Measurements from ENCODE around the gene RPRD1B. TPM values are rescaled to one million over a fixed set of nuclear protein-coding genes. Genes with fewer than 3 reads are reported as not detected.

The RPRD1B gene
- total RNA-seq, 3 donors from 2014 or later: 21.4 to 33.8 (median 31.3) TPM

DNA sequence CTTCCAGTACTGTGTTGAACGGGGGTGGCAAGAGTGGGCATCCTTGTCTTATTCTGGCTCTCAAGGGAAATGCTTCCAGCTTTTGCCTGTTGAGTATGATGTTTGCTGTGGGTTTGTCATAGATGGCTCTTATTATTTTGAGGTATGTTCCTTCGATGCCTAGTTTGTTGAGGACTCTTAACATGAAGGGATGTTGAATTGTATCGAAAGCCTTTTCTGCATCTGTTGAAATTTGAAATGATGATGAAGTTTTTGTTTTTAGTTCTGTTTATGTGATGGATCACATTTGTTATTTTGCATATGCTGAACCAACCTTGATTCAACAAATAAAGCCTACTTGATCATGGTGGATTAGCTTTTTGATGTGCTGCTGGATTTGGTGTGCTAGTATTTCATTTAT lies 48.0 kb downstream of the RPRD1B start:
- Histone ChIP-seq H3K27me3 (no peaks in the 10 kb centered on the region), H3K4me3 (no peak overlapping the region), H3K27ac (no peak overlapping the region), H3K36me3 (no peaks in the 10 kb centered on the region), H3K4me1 (no peaks in the 10 kb centered on the region), H3K9me3 (no peaks in the 10 kb centered on the region)
- TF ChIP-seq CTCF (IDR thresholded peaks at IDR 0.05) (no peak), POLR2AphosphoS5 (IDR thresholded peaks at IDR 0.05) (no peak), POLR2A (IDR thresholded peaks at IDR 0.05) (no peak)
- DNase-seq (ENCODE audit: low spot score in 2 of 2): no peak
- intact Hi-C loops (cut with DNase I; ENCODE audit: low total_unique reads): no loop called here

DNA sequence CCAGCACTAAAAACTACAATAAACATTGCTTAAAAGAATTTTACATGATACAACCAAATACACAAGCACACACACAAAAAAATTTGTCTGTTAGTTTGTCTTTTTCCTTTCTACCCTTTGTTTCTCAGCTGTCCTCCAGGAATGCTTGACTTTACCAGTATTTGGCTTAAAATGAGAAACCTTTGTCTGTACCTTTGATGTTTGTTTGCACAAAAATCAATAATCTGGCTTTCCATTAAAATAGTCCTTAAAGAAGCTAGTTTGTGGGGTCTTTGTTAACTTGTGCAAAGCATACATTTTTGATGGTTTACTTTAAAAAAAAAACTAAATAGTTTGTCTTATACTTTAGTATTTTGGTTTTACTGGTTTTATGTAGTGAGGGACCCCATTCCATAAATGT lies 49.3 kb downstream of the RPRD1B start:
- Histone ChIP-seq H3K9me3 (no peaks in the 10 kb centered on the region), H3K4me1 (no peaks in the 10 kb centered on the region), H3K36me3 (no peaks in the 10 kb centered on the region), H3K27ac (no peak overlapping the region), H3K4me3 (no peak overlapping the region), H3K27me3 (no peaks in the 10 kb centered on the region)
- intact Hi-C loops (cut with DNase I; ENCODE audit: low total_unique reads): no loop called here
- TF ChIP-seq POLR2A (IDR thresholded peaks at IDR 0.05): no peak
- TF ChIP-seq POLR2AphosphoS5 (IDR thresholded peaks at IDR 0.05): no peak
- TF ChIP-seq CTCF (IDR thresholded peaks at IDR 0.05): no peak
- no peak for DNase-seq (ENCODE audit: low spot score in 2 of 2)

GRCh38 chr20:38083338-38084048 lies 49.9 kb downstream of the RPRD1B start:
- no peaks in the 10 kb centered on the region for H3K27me3 ChIP-seq
- no peak overlapping the region for H3K27ac ChIP-seq
- H3K4me3 ChIP-seq: no peak overlapping the region
- DNase-seq (ENCODE audit: low spot score in 2 of 2): no peak
- TF ChIP-seq POLR2A (IDR thresholded peaks at IDR 0.05) (no peak), CTCF (IDR thresholded peaks at IDR 0.05) (no peak), POLR2AphosphoS5 (IDR thresholded peaks at IDR 0.05) (no peak)
- intact Hi-C loops (cut with DNase I; ENCODE audit: low total_unique reads): no loop called here
- no peaks in the 10 kb centered on the region for H3K36me3 ChIP-seq
- no peaks in the 10 kb centered on the region for H3K4me1 ChIP-seq
- no peaks in the 10 kb centered on the region for H3K9me3 ChIP-seq

GRCh38 chr20:38084425-38084951 lies 50.9 kb downstream of the RPRD1B start:
- Histone ChIP-seq H3K27ac (no peak overlapping the region), H3K4me1 (no peaks in the 10 kb centered on the region), H3K4me3 (no peak overlapping the region), H3K36me3 (peaks cover 3% of the 10 kb centered on the region), H3K27me3 (no peaks in the 10 kb centered on the region), H3K9me3 (no peaks in the 10 kb centered on the region)
- no peak for DNase-seq (ENCODE audit: low spot score in 2 of 2)
- no peak for TF ChIP-seq POLR2A (IDR thresholded peaks at IDR 0.05)
- TF ChIP-seq CTCF (IDR thresholded peaks at IDR 0.05): no peak
- no peak for TF ChIP-seq POLR2AphosphoS5 (IDR thresholded peaks at IDR 0.05)
- intact Hi-C loops (cut with DNase I; ENCODE audit: low total_unique reads): no loop called here

GRCh38 chr20:38085026-38085425 lies 51.5 kb downstream of the RPRD1B start:
- no peak for DNase-seq (ENCODE audit: low spot score in 2 of 2)
- no peaks in the 10 kb centered on the region for H3K4me1 ChIP-seq
- intact Hi-C loops (cut with DNase I; ENCODE audit: low total_unique reads): no loop called here
- no peaks in the 10 kb centered on the region for H3K9me3 ChIP-seq
- TF ChIP-seq CTCF (IDR thresholded peaks at IDR 0.05): no peak
- TF ChIP-seq POLR2A (IDR thresholded peaks at IDR 0.05): no peak
- no peak for TF ChIP-seq POLR2AphosphoS5 (IDR thresholded peaks at IDR 0.05)
- no peaks in the 10 kb centered on the region for H3K27me3 ChIP-seq
- peaks cover 4% of the 10 kb centered on the region for H3K36me3 ChIP-seq
- H3K27ac ChIP-seq: no peak overlapping the region
- no peak overlapping the region for H3K4me3 ChIP-seq
